B cell (primary cell): Measurements from ENCODE around the gene TRPM2. TPM values are rescaled to one million over a fixed set of nuclear protein-coding genes. Genes with fewer than 3 reads are reported as not detected.

Experiments used
- ATAC-seq: fragments of 200-7000 bp; cut with Tn5 transposase; one replicate; pipeline ENCODE4 v1.10.0; 2021; ENCODE audit warnings: low read depth, mild to moderate bottlenecking, moderate number of reproducible peaks, moderate library complexity
- CTCF ChIA-PET: fragments of 350-600 bp; sonication (Branson Sonifier 250); formaldehyde crosslinking; loops from one replicate; lab custom pipeline; 2021; ENCODE audit warnings: antibody characterized with exemption, inconsistent platforms; lab: Charles Lee
- POLR2A ChIA-PET: fragments of 350-600 bp; sonication (Branson Sonifier 250); formaldehyde crosslinking; loops from one replicate; lab custom pipeline; 2021; ENCODE audit warnings: antibody characterized with exemption; lab: Charles Lee
- DNase-seq: peaks from one replicate; pipeline ENCODE4 v3.0.0; 2013
- H2AFZ ChIP-seq: 2 replicates; pipeline ENCODE4 v1.6.1; 2012; ENCODE audit warnings: mild to moderate bottlenecking, low read depth, low read length; ENCODE audit not compliant: insufficient read depth, poor library complexity, severe bottlenecking
- H3K27ac ChIP-seq, 2 donors: 1 replicate in 1 of 2; 2 replicates in 1 of 2; pipeline ENCODE4 v1.5.1; 2012 to 2013; ENCODE audit warnings: low read length in 2 of 2, mild to moderate bottlenecking in 2 of 2, moderate library complexity in 1 of 2
- H3K27me3 ChIP-seq, 4 experiments: fragments of 200-600 bp in 1 of 4; sonication (generic) in 1 of 4; replicated peaks in 1 of 4; 1 replicate in 2 of 4; 2 replicates in 2 of 4; pipeline versions ENCODE4 v1.6.1 to v1.7.0; 2013 to 2016; ENCODE audit warnings: low read length in 3 of 4, mild to moderate bottlenecking in 2 of 4, mixed read lengths in 1 of 4, moderate library complexity in 1 of 4; ENCODE audit not compliant: insufficient read depth in 4 of 4, control insufficient read depth in 3 of 4; ENCODE audit errors: control extremely low read depth in 1 of 4
- H3K36me3 ChIP-seq, 2 experiments: replicated peaks in 1 of 2; 1 replicate in 1 of 2; 2 replicates in 1 of 2; pipeline versions ENCODE4 v1.6.1 to v1.7.1; 2013; ENCODE audit warnings: low read length in 1 of 2; ENCODE audit not compliant: insufficient read depth in 2 of 2, control insufficient read depth in 1 of 2; ENCODE audit errors: control extremely low read depth in 1 of 2, extremely low read depth in 1 of 2
- H3K4me1 ChIP-seq, 2 donors: fragments of 200-600 bp in 1 of 2; sonication (generic) in 1 of 2; 1 replicate in 1 of 2; 2 replicates in 1 of 2; pipeline versions ENCODE4 v1.5.1 to v1.6.1; 2013 to 2017; ENCODE audit warnings: low read length in 2 of 2; ENCODE audit not compliant: control insufficient read depth in 2 of 2, insufficient read depth in 2 of 2
- H3K4me2 ChIP-seq: replicated peaks from 2 replicates; pipeline ENCODE3; 2012; ENCODE audit warnings: mild to moderate bottlenecking, low read depth, low read length; ENCODE audit not compliant: poor library complexity, severe bottlenecking
- H3K4me3 ChIP-seq, 5 experiments: fragments of 200-600 bp in 1 of 5; sonication (generic) in 1 of 5; 1 replicate in 3 of 5; 2 replicates in 2 of 5; pipeline versions ENCODE4 v1.5.1 to v1.7.0; 2011 to 2016; ENCODE audit warnings: low read length in 4 of 5, mild to moderate bottlenecking in 4 of 5, low read depth in 2 of 5, control low read depth in 1 of 5, moderate library complexity in 1 of 5; ENCODE audit not compliant: insufficient read depth in 1 of 5; ENCODE audit errors: control extremely low read depth in 1 of 5, extremely low read depth in 1 of 5
- H3K79me2 ChIP-seq: fragments of 200-600 bp; sonication (generic); one replicate; pipeline ENCODE4 v1.6.0; 2016; ENCODE audit warnings: low read length; ENCODE audit not compliant: control insufficient read depth, insufficient read depth
- H3K9ac ChIP-seq: fragments of 200-600 bp; sonication (generic); 2 replicates; pipeline ENCODE4 v1.6.1; 2017; ENCODE audit warnings: mild to moderate bottlenecking, low read length, moderate library complexity
- H3K9me3 ChIP-seq, 3 donors: one replicate each; pipeline versions ENCODE4 v1.6.1 to v1.7.1; 2013; ENCODE audit warnings: low read length in 2 of 3; ENCODE audit not compliant: control insufficient read depth in 2 of 3, insufficient read depth in 1 of 3; ENCODE audit errors: control extremely low read depth in 1 of 3
- H4K20me1 ChIP-seq: 2 replicates; pipeline ENCODE4 v1.6.0; 2012; ENCODE audit warnings: mild to moderate bottlenecking, low read length; ENCODE audit not compliant: insufficient read depth, control insufficient read depth, poor library complexity, severe bottlenecking
- H3K27ac Mint-ChIP-seq: one replicate; pipeline ENCODE4 v1.8.0; 2021; ENCODE audit warnings: mixed read lengths
- H3K27me3 Mint-ChIP-seq: one replicate; pipeline ENCODE4 v1.8.0; 2021; ENCODE audit warnings: mixed read lengths
- H3K4me1 Mint-ChIP-seq: one replicate; pipeline ENCODE4 v1.8.0; 2021; ENCODE audit warnings: mixed read lengths
- H3K4me3 Mint-ChIP-seq: one replicate; pipeline ENCODE4 v1.8.0; 2021; ENCODE audit warnings: mixed read lengths
- H3K9me3 Mint-ChIP-seq: one replicate; pipeline ENCODE4 v1.8.0; 2022; ENCODE audit warnings: mixed read lengths; ENCODE audit not compliant: insufficient read depth
- EZH2 ChIP-seq: IDR thresholded peaks from 2 replicates; pipeline ENCODE4 v1.6.1; 2012; ENCODE audit warnings: borderline replicate concordance, low read depth, mild to moderate bottlenecking, moderate library complexity, low read length; ENCODE audit not compliant: insufficient read depth, poor library complexity, severe bottlenecking
- WGBS: methylation state at CpG from one replicate; pipeline ENCODE4 v1.1.5; 2013; ENCODE audit warnings: missing lambda C conversion rate; ENCODE audit not compliant: insufficient coverage; 5-methylcytosine and 5-hydroxymethylcytosine counted together
- intact Hi-C: fragments of 100-400 bp; cut with micrococcal nuclease; formaldehyde crosslinking; loops from one replicate; pipeline ENCODE4 v1.10.0; 2022
- polyA plus RNA-seq: library from polyadenylated mRNA; depleted of rRNA; stranded (reverse); fragments of >200 nt; gene quantifications from 2 replicates; pipeline ENCODE4 v1.2.3, GENCODE V29; 2012
- total RNA-seq, 2 donors: library from RNA; stranded (reverse); fragments of 120-200 nt in 1 of 2; gene quantifications; 1 replicate in 1 of 2; 2 replicates in 1 of 2; pipeline versions ENCODE4 v1.2.3 to v1.2.4, GENCODE V29; 2013 to 2022
- TF ChIP-seq, protein P1 (sequence below): fragments of 200-600 bp; IDR thresholded peaks from one replicate; pipeline ENCODE4 v1.8.0; 2022; ENCODE audit warnings: antibody characterized with exemption, mild to moderate bottlenecking

The TRPM2 gene
- total and polyA plus RNA-seq, 2 donors (not counting 1 experiment from before 2014, with no cell fraction given), result 1.6 to 8.4 TPM

- no peaks in the 10 kb centered on the region for H3K79me2 ChIP-seq
- H3K36me3 ChIP-seq, result peaks cover 0 to 4% of the 10 kb centered on the region in 2 experiments
- Mint-ChIP-seq H3K27me3 (peaks cover 3% of the 10 kb centered on the region), H3K4me3 (no peak overlapping the region), H3K9me3 (no peaks in the 10 kb centered on the region), H3K27ac (no peak overlapping the region), H3K4me1 (peaks cover 50% of the 10 kb centered on the region)
- H3K9me3 ChIP-seq, result peaks cover 0 to 3% (median 0%) of the 10 kb centered on the region in 3 donors
- H2AFZ ChIP-seq, result no peak overlapping the region
- ATAC-seq (no peak), DNase-seq (no peak)
- ChIA-PET CTCF (no interaction called here), POLR2A (interaction anchor here (0.7 kb wide), 1 partner anchor 527 kb away, joined by 5 read pairs; no protein-coding TSS in a partner anchor)
- H3K27me3 ChIP-seq, result no peaks in the 10 kb centered on the region
- no peak overlapping the region for H3K4me3 ChIP-seq
- intact Hi-C loops, result loop anchor here (10.0 kb wide), 1 partner anchor 128 kb away; no protein-coding TSS in a partner anchor
- H3K4me2 ChIP-seq, result no peak overlapping the region
- no peak overlapping the region for H3K27ac ChIP-seq
- 96% methylated on average over 21 of the region's 21 CpGs for WGBS
- TF ChIP-seq EZH2, result no peak
- TF ChIP-seq, protein P1, sequence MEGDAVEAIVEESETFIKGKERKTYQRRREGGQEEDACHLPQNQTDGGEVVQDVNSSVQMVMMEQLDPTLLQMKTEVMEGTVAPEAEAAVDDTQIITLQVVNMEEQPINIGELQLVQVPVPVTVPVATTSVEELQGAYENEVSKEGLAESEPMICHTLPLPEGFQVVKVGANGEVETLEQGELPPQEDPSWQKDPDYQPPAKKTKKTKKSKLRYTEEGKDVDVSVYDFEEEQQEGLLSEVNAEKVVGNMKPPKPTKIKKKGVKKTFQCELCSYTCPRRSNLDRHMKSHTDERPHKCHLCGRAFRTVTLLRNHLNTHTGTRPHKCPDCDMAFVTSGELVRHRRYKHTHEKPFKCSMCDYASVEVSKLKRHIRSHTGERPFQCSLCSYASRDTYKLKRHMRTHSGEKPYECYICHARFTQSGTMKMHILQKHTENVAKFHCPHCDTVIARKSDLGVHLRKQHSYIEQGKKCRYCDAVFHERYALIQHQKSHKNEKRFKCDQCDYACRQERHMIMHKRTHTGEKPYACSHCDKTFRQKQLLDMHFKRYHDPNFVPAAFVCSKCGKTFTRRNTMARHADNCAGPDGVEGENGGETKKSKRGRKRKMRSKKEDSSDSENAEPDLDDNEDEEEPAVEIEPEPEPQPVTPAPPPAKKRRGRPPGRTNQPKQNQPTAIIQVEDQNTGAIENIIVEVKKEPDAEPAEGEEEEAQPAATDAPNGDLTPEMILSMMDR, result no peak
- no peak overlapping the region for H3K9ac ChIP-seq
- peaks cover 43 to 47% of the 10 kb centered on the region in 2 donors for H3K4me1 ChIP-seq
- H4K20me1 ChIP-seq, result no peaks in the 10 kb centered on the region
Measured at GRCh38 chr21:44357064-44357837, 3.8 kb downstream of the TRPM2 start.

GRCh38 chr21:44359396-44359795 is 6.0 kb downstream of the TRPM2 start:
- Mint-ChIP-seq H3K4me1 (peaks cover 30% of the 10 kb centered on the region), H3K27me3 (no peaks in the 10 kb centered on the region), H3K27ac (no peak overlapping the region), H3K9me3 (peaks cover 5% of the 10 kb centered on the region), H3K4me3 (no peak overlapping the region)
- no peak overlapping the region for H3K4me3 ChIP-seq
- 74% methylated on average over 5 of the region's 8 CpGs for whole genome bisulfite sequencing
- ATAC-seq, result no peak
- peaks cover 22 to 25% of the 10 kb centered on the region in 2 donors for H3K4me1 ChIP-seq
- no peak overlapping the region for H3K9ac ChIP-seq
- no peak overlapping the region for H3K4me2 ChIP-seq
- peaks cover 0 to 13% (median 0%) of the 10 kb centered on the region in 3 donors for H3K9me3 ChIP-seq
- POLR2A ChIA-PET, result no interaction called here
- TF ChIP-seq, protein P1, result no peak
- TF ChIP-seq EZH2, result no peak
- H3K27me3 ChIP-seq, result no peaks in the 10 kb centered on the region
- CTCF ChIA-PET, result no interaction called here
- no peak overlapping the region for H2AFZ ChIP-seq
- no peaks in the 10 kb centered on the region for H4K20me1 ChIP-seq
- H3K27ac ChIP-seq, result no peak overlapping the region
- intact Hi-C loops, result loop anchor here (10.0 kb wide), 1 partner anchor 125 kb away; no protein-coding TSS in a partner anchor
- H3K36me3 ChIP-seq, result peaks cover 0 to 4% of the 10 kb centered on the region in 2 experiments
- DNase-seq, result no peak
- H3K79me2 ChIP-seq, result peaks cover 6% of the 10 kb centered on the region
